A673 (cell line): ENCODE data around the gene THBS2. TPM values are rescaled to one million over a fixed set of nuclear protein-coding genes. Genes with fewer than 3 reads are reported as not detected.

ENCODE experiments used
- BruUV-seq: library from RNA; stranded (reverse); fragments of 400-500 nt; replicated peaks from 2 replicates; lab custom pipeline; 2021; lab: Mats Ljungman, UMichigan
- CTCF ChIA-PET: fragments of 300-600 bp; sonication (Branson Sonifier 250); formaldehyde crosslinking; loops from one replicate; lab custom pipeline; 2022; ENCODE audit warnings: antibody characterized with exemption; lab: Charles Lee
- POLR2A ChIA-PET: fragments of 300-600 bp; sonication (Branson Sonifier 250); formaldehyde crosslinking; loops from one replicate; lab custom pipeline; 2022; ENCODE audit warnings: antibody characterized with exemption; ENCODE audit not compliant: low non-redundant PET; lab: Charles Lee
- DNase-seq: peaks from one replicate; pipeline ENCODE4 v3.0.0-alpha.2; 2015; ENCODE audit warnings: low spot score
- H3K27ac ChIP-seq: fragments of 200-600 bp; sonication (generic); 2 replicates; pipeline ENCODE4 v1.5.1; 2016; ENCODE audit warnings: mixed run types, low read depth, mild to moderate bottlenecking, mixed read lengths, antibody characterized with exemption, low read length; ENCODE audit not compliant: poor library complexity, severe bottlenecking
- H3K27me3 ChIP-seq: fragments of 200-600 bp; sonication (generic); replicated peaks from 2 replicates; pipeline ENCODE4 v1.6.1; 2017; ENCODE audit warnings: mixed run types, low read depth, mild to moderate bottlenecking, mixed read lengths, antibody characterized with exemption, low read length; ENCODE audit not compliant: insufficient read depth, poor library complexity
- H3K36me3 ChIP-seq: fragments of 200-600 bp; sonication (generic); 2 replicates; pipeline ENCODE4 v1.6.1; 2016; ENCODE audit warnings: mixed run types, mild to moderate bottlenecking, mixed read lengths, antibody characterized with exemption, low read length; ENCODE audit not compliant: insufficient read depth, poor library complexity, severe bottlenecking
- H3K4me1 ChIP-seq: fragments of 200-600 bp; sonication (generic); 2 replicates; pipeline ENCODE4 v1.6.1; 2017; ENCODE audit warnings: mixed run types, mild to moderate bottlenecking, mixed read lengths, antibody characterized with exemption, low read length; ENCODE audit not compliant: insufficient read depth, poor library complexity, severe bottlenecking
- H3K4me3 ChIP-seq: fragments of 200-600 bp; sonication (generic); 2 replicates; pipeline ENCODE4 v1.5.1; 2016; ENCODE audit warnings: low read depth, mixed run types, mild to moderate bottlenecking, mixed read lengths, low read length; ENCODE audit not compliant: poor library complexity, severe bottlenecking
- H3K9me3 ChIP-seq: fragments of 200-600 bp; sonication (generic); 2 replicates; pipeline ENCODE4 v1.6.1; 2016; ENCODE audit warnings: mixed run types, low read depth, mild to moderate bottlenecking, mixed read lengths, antibody characterized with exemption, low read length; ENCODE audit not compliant: poor library complexity, severe bottlenecking
- EZH2 ChIP-seq: fragments of 200-600 bp; sonication (generic); IDR thresholded peaks from 2 replicates; pipeline ENCODE4 v1.6.1; 2017; ENCODE audit warnings: borderline replicate concordance, low read depth, mild to moderate bottlenecking, mixed read lengths, antibody characterized with exemption, low read length; ENCODE audit not compliant: poor library complexity, severe bottlenecking
- intact Hi-C: fragments of 100-400 bp; cut with micrococcal nuclease; formaldehyde crosslinking; loops from one replicate; pipeline ENCODE4 v1.10.0; 2022; ENCODE audit not compliant: unreplicated experiment
- total RNA-seq: library from RNA; stranded (reverse); gene quantifications from 2 replicates; pipeline ENCODE4 v1.2.3, GENCODE V29; 2021
- TF ChIP-seq, protein P1 (sequence below): fragments of 300-800, 200-600 bp; sonication (generic); conservative IDR thresholded peaks from 2 replicates; pipeline ENCODE4 v1.5.1; 2017; ENCODE audit warnings: low read depth, mild to moderate bottlenecking, antibody characterized with exemption, low read length, moderate library complexity, mixed read lengths

THBS2 gene
- total RNA-seq, 1 experiment from 2014 or later = 0.13 TPM

DNA sequence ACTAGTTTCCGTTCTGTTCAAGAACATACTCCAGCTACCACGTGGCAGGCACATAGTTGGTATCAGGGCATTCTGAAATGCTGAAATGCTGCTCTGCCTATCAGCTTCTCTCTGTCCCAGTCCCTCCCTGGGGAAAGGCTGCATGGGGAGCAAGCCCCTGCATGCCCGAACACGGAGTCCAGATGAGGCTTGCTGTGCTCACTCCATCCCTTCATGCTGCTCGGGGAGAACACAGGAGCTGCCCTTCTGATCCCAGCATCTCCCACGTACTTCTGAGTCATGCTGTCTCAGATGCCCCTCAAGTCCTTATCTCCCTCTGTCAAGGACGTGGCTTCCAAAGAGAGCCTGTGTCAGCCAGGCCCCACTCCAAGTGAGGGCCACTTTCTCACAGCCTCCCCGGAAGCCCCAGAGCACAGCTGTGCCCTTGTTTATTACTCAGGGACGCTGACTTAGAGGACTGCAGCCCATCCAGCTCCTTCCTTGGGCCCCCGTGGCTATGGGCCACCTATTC, 29.4 kb downstream of the THBS2 start:
- no peak for DNase-seq
- TF ChIP-seq, protein P1, sequence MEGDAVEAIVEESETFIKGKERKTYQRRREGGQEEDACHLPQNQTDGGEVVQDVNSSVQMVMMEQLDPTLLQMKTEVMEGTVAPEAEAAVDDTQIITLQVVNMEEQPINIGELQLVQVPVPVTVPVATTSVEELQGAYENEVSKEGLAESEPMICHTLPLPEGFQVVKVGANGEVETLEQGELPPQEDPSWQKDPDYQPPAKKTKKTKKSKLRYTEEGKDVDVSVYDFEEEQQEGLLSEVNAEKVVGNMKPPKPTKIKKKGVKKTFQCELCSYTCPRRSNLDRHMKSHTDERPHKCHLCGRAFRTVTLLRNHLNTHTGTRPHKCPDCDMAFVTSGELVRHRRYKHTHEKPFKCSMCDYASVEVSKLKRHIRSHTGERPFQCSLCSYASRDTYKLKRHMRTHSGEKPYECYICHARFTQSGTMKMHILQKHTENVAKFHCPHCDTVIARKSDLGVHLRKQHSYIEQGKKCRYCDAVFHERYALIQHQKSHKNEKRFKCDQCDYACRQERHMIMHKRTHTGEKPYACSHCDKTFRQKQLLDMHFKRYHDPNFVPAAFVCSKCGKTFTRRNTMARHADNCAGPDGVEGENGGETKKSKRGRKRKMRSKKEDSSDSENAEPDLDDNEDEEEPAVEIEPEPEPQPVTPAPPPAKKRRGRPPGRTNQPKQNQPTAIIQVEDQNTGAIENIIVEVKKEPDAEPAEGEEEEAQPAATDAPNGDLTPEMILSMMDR = no peak
- TF ChIP-seq EZH2 = no peak
- no peaks in the 10 kb centered on the region for H3K27me3 ChIP-seq
- no peaks in the 10 kb centered on the region for H3K9me3 ChIP-seq
- POLR2A ChIA-PET = no interaction called here
- intact Hi-C loops = no loop called here
- no TSS peak for BruUV-seq
- H3K36me3 ChIP-seq = no peaks in the 10 kb centered on the region
- H3K4me3 ChIP-seq = no peak overlapping the region
- CTCF ChIA-PET = no interaction called here
- no peaks in the 10 kb centered on the region for H3K4me1 ChIP-seq
- H3K27ac ChIP-seq = no peak overlapping the region

DNA sequence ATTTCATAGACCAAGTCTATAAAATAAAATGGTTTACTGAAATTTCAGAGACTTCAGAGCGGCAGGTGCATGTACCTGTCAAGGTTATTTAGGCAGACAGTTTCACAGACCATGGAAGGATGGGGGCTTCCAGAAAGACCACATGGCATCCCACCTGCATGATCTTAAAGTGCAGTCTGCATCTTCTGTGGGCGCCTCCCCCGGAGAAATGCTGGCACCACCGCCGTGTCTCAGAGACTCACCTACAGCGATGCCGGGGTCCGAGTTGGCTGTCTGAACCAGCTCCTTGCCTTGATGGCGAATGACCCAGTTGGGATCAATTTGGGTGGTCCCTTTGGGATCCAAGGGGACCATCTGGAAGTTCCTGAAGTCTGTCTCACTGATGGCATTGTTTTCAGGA, 30.6 kb downstream of the THBS2 start:
- ChIA-PET POLR2A (no interaction called here), CTCF (no interaction called here)
- no peaks in the 10 kb centered on the region for H3K9me3 ChIP-seq
- intact Hi-C loops = no loop called here
- no peak for DNase-seq
- no peak overlapping the region for H3K27ac ChIP-seq
- no TSS peak for BruUV-seq
- no peaks in the 10 kb centered on the region for H3K27me3 ChIP-seq
- no peak overlapping the region for H3K4me3 ChIP-seq
- TF ChIP-seq, protein P1 = no peak
- no peak for TF ChIP-seq EZH2
- H3K4me1 ChIP-seq = no peaks in the 10 kb centered on the region
- H3K36me3 ChIP-seq = no peaks in the 10 kb centered on the region

GRCh38 chr6:169222126-169222525, 31.5 kb downstream of the THBS2 start:
- no peak for DNase-seq
- ChIA-PET POLR2A (no interaction called here), CTCF (no interaction called here)
- Histone ChIP-seq H3K27me3 (no peaks in the 10 kb centered on the region), H3K9me3 (no peaks in the 10 kb centered on the region), H3K36me3 (no peaks in the 10 kb centered on the region), H3K4me3 (no peak overlapping the region), H3K4me1 (no peaks in the 10 kb centered on the region), H3K27ac (no peak overlapping the region)
- intact Hi-C loops = no loop called here
- BruUV-seq = no TSS peak
- no peak for TF ChIP-seq EZH2
- TF ChIP-seq, protein P1 = no peak
